ENCODE measurements around the gene UBE2O.

- no peak for TF ChIP-seq CTCF (IDR thresholded peaks at IDR 0.05)
- no peak for TF ChIP-seq POLR2A (IDR thresholded peaks at IDR 0.05)
- TF ChIP-seq EP300 (IDR thresholded peaks at IDR 0.05), result no peak
These were observed 101.4 kb downstream of the UBE2O start for GRCh38 chr17:76351526-76352071.

Measured in ovary (tissue), 3 donors.